Thyroid gland (tissue), 4 donors: ENCODE data around the gene GPR158. TPM values are rescaled to one million over a fixed set of nuclear protein-coding genes. Genes with fewer than 3 reads are reported as not detected.

Experiments used
- DNase-seq, 2 donors: peaks; one replicate each; pipeline ENCODE4 v3.0.0-alpha.2; 2019
- H3K27ac ChIP-seq, 3 donors: fragments of 200-600 bp; sonication (generic); 1 replicate in 2 of 3; 2 replicates in 1 of 3; pipeline ENCODE4 v1.5.1; 2016 to 2019; ENCODE audit warnings: mild to moderate bottlenecking in 1 of 3, moderate library complexity in 1 of 3
- H3K27me3 ChIP-seq: fragments of 200-600 bp; sonication (generic); one replicate; pipeline ENCODE4 v1.5.1; 2019
- H3K36me3 ChIP-seq, 2 donors: fragments of 200-600 bp; sonication (generic); one replicate each; pipeline ENCODE4 v1.5.1; 2016 to 2019
- H3K4me1 ChIP-seq, 2 donors: fragments of 200-600 bp; sonication (generic); one replicate each; pipeline ENCODE4 v1.5.1; 2017 to 2019
- H3K4me3 ChIP-seq, 3 donors: fragments of 200-600 bp; sonication (generic); replicated peaks in 1 of 3; 1 replicate in 2 of 3; 2 replicates in 1 of 3; pipeline ENCODE4 v1.5.1; 2016; ENCODE audit warnings: mild to moderate bottlenecking in 1 of 3
- H3K9me3 ChIP-seq: fragments of 200-600 bp; sonication (generic); one replicate; pipeline ENCODE4 v1.5.1; 2017
- POLR2A ChIP-seq, 2 donors: fragments of 450-650 bp; IDR thresholded peaks; one replicate each; pipeline ENCODE4 v1.6.1; 2017; ENCODE audit warnings: antibody characterized with exemption in 2 of 2, mild to moderate bottlenecking in 2 of 2, moderate library complexity in 1 of 2
- WGBS, 2 donors: methylation state at CpG; one replicate each; pipeline ENCODE4 v1.1.5; 2017; 5-methylcytosine and 5-hydroxymethylcytosine counted together
- intact Hi-C: fragments of 100-400 bp; cut with DNase I; formaldehyde crosslinking; loops from one replicate; pipeline ENCODE4 v1.15.1; 2023
- total RNA-seq, 4 donors: library from RNA; depleted of rRNA; stranded (reverse); fragments of >200 nt; gene quantifications; one replicate each; pipeline ENCODE4 v1.2.3, GENCODE V29; 2016
- TF ChIP-seq, protein P1 (sequence below), 6 experiments: fragments of 200-600 bp in 3 of 6; fragments of 450-650 bp in 3 of 6; sonication (generic) in 3 of 6; IDR thresholded peaks; one replicate each; pipeline ENCODE4 v1.5.1; 2016 to 2019; ENCODE audit warnings: antibody characterized with exemption in 6 of 6, mild to moderate bottlenecking in 2 of 6, inconsistent platforms in 1 of 6, moderate library complexity in 1 of 6

GPR158 gene, protein sequence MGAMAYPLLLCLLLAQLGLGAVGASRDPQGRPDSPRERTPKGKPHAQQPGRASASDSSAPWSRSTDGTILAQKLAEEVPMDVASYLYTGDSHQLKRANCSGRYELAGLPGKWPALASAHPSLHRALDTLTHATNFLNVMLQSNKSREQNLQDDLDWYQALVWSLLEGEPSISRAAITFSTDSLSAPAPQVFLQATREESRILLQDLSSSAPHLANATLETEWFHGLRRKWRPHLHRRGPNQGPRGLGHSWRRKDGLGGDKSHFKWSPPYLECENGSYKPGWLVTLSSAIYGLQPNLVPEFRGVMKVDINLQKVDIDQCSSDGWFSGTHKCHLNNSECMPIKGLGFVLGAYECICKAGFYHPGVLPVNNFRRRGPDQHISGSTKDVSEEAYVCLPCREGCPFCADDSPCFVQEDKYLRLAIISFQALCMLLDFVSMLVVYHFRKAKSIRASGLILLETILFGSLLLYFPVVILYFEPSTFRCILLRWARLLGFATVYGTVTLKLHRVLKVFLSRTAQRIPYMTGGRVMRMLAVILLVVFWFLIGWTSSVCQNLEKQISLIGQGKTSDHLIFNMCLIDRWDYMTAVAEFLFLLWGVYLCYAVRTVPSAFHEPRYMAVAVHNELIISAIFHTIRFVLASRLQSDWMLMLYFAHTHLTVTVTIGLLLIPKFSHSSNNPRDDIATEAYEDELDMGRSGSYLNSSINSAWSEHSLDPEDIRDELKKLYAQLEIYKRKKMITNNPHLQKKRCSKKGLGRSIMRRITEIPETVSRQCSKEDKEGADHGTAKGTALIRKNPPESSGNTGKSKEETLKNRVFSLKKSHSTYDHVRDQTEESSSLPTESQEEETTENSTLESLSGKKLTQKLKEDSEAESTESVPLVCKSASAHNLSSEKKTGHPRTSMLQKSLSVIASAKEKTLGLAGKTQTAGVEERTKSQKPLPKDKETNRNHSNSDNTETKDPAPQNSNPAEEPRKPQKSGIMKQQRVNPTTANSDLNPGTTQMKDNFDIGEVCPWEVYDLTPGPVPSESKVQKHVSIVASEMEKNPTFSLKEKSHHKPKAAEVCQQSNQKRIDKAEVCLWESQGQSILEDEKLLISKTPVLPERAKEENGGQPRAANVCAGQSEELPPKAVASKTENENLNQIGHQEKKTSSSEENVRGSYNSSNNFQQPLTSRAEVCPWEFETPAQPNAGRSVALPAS (N-terminal part only)
- total RNA-seq: 1 to 10 TPM in 3 of 4 donors, under 1 TPM in 1; 0.13 to 1.9 (median 1.2) TPM

- peak within 1 kb of the TSS; percentile 47 to 78 (median 66) for H3K4me3 ChIP-seq
- no peaks in the 10 kb centered on the region for H3K36me3 ChIP-seq
- H3K27ac ChIP-seq: peak within 1 kb of the TSS in 1 of 3 donors; percentile 6
- peak; percentile 92 to 94 for DNase-seq
- peaks cover 17 to 25% of the 10 kb centered on the region in 2 donors for H3K4me1 ChIP-seq
- TF ChIP-seq POLR2A (IDR thresholded peaks at IDR 0.05): peak in 1 of 2 donors; percentile 54
- TF ChIP-seq, protein P1, sequence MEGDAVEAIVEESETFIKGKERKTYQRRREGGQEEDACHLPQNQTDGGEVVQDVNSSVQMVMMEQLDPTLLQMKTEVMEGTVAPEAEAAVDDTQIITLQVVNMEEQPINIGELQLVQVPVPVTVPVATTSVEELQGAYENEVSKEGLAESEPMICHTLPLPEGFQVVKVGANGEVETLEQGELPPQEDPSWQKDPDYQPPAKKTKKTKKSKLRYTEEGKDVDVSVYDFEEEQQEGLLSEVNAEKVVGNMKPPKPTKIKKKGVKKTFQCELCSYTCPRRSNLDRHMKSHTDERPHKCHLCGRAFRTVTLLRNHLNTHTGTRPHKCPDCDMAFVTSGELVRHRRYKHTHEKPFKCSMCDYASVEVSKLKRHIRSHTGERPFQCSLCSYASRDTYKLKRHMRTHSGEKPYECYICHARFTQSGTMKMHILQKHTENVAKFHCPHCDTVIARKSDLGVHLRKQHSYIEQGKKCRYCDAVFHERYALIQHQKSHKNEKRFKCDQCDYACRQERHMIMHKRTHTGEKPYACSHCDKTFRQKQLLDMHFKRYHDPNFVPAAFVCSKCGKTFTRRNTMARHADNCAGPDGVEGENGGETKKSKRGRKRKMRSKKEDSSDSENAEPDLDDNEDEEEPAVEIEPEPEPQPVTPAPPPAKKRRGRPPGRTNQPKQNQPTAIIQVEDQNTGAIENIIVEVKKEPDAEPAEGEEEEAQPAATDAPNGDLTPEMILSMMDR (IDR thresholded peaks at IDR 0.05): no peak
- H3K9me3 ChIP-seq: no peaks in the 10 kb centered on the region
- H3K27me3 ChIP-seq: peaks cover 12% of the 10 kb centered on the region
- intact Hi-C loops: no loop called here
- WGBS, 2 donors: 2 to 6% methylated on average over 24 to 28 of the region's 83 CpGs
These were observed at the start of gene GPR158 for GRCh38 chr10:25174461-25175230. Gene GPR158, plus strand, starts transcription at chr10:25175001. Its CDS starts 420 bp downstream, at chr10:25175421.

- 16 to 46% methylated on average over 2 to 7 of the region's 7 CpGs for WGBS, 2 donors
- intact Hi-C loops: no loop called here
These were observed 49.6 kb upstream of the GPR158 start for GRCh38 chr10:25125201-25125611.

GRCh38 chr10:25129592-25129991 is 45.2 kb upstream of the GPR158 start:
- TF ChIP-seq, protein P1 (IDR thresholded peaks at IDR 0.05): no peak
- no peak for TF ChIP-seq POLR2A (IDR thresholded peaks at IDR 0.05)
- WGBS, 2 donors: 78% methylated on average over 4 of the region's 4 CpGs

More at GRCh38 chr10:25125201-25125611, 49.6 kb upstream of the GPR158 start:
- H3K4me3 ChIP-seq: no peak overlapping the region
- no peaks in the 10 kb centered on the region for H3K4me1 ChIP-seq
- TF ChIP-seq POLR2A (IDR thresholded peaks at IDR 0.05): no peak
- H3K27ac ChIP-seq: no peak overlapping the region
- no peaks in the 10 kb centered on the region for H3K27me3 ChIP-seq
- no peaks in the 10 kb centered on the region for H3K36me3 ChIP-seq
- DNase-seq: peak in 1 of 2 donors; percentile 3
- H3K9me3 ChIP-seq: no peaks in the 10 kb centered on the region

DNA sequence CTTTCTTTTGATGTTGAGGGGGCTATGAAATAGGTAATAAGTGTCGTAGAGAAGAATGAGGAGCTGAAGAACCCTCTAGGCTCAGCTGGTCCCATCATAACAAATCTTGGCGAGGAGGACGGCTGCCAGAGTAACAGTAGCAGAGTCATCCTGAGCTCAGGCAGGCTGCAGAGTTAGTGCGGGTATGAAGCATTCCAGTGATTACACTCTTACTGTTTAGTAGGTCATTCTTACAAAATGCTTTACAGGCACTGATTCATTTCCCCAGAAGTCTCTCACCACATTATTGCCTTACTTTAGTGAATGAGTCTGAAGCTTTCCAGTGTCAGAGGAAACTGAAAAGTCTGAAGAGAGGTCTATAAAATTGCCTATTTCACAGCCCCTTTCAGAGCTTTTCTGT is 43.9 kb upstream of the GPR158 start:
- H3K9me3 ChIP-seq: no peaks in the 10 kb centered on the region
- H3K27ac ChIP-seq: no peak overlapping the region
- no peaks in the 10 kb centered on the region for H3K36me3 ChIP-seq
- H3K4me1 ChIP-seq: no peaks in the 10 kb centered on the region
- no peak for DNase-seq
- WGBS, 2 donors: 42 to 73% methylated on average over 4 of the region's 4 CpGs
- intact Hi-C loops: no loop called here
- H3K4me3 ChIP-seq: no peak overlapping the region
- TF ChIP-seq, protein P1 (IDR thresholded peaks at IDR 0.05): no peak
- TF ChIP-seq POLR2A (IDR thresholded peaks at IDR 0.05): no peak
- H3K27me3 ChIP-seq: no peaks in the 10 kb centered on the region

More at GRCh38 chr10:25129592-25129991, 45.2 kb upstream of the GPR158 start:
- H3K27ac ChIP-seq: no peak overlapping the region
- H3K27me3 ChIP-seq: no peaks in the 10 kb centered on the region
- H3K9me3 ChIP-seq: no peaks in the 10 kb centered on the region
- no peaks in the 10 kb centered on the region for H3K4me1 ChIP-seq
- intact Hi-C loops: no loop called here
- DNase-seq: no peak
- no peaks in the 10 kb centered on the region for H3K36me3 ChIP-seq
- no peak overlapping the region for H3K4me3 ChIP-seq
